Fibroblast of lung (primary cell): Measurements from ENCODE around the gene MAML2.

Experiments used
- CTCF ChIP-seq, 2 donors: IDR thresholded peaks in 1 of 2; conservative IDR thresholded peaks in 1 of 2; 1 replicate in 1 of 2; 2 replicates in 1 of 2; pipeline ENCODE4 v1.5.1; 2011 to 2012; ENCODE audit warnings: low read length in 2 of 2, control low read depth in 1 of 2, inconsistent platforms in 1 of 2, low read depth in 1 of 2, mild to moderate bottlenecking in 1 of 2
- EZH2 ChIP-seq: IDR thresholded peaks from 2 replicates; pipeline ENCODE4 v1.5.1; 2012; ENCODE audit warnings: low read length, control low read depth, mild to moderate bottlenecking; ENCODE audit errors: missing control alignments

DNA sequence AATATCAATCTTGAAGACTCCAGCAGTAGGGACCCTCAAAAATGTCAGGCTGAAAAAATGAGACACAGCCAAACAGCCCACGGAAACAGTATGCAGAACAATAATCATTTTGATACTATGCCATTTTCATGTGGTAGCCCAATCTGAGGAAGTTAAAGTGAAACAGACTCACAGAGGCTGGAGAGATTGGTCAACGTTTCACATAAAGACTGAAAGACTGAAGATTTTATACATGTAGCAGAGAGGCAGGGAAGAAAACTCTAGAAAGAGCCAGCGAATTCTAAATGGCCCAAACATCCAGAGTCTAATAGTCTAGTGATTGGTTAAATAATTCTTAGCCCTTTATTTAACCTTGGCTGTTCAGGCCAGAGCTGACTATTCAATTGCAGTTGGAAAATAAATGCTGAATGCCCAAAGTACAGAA, 49.4 kb downstream of the MAML2 start:
- no peak for TF ChIP-seq CTCF (conservative IDR thresholded peaks at IDR 0.05 in 1 of 2, IDR thresholded peaks at IDR 0.05 in 1 of 2; ENCODE audit: low read depth in 1 of 2, low read length in 2 of 2)
- no peak for TF ChIP-seq EZH2
